HS-27A (cell line): ENCODE data around the gene FBH1.
A peak's percentile ranks its signal among the peaks of the same experiment; 100 is the strongest.
"Not testable (repeated sequence)": the region's sequence is repeated elsewhere in the genome, so short reads cannot be mapped to it uniquely, and the experiment has no call there.

Experiments
- DNase-seq: peaks from one replicate; pipeline ENCODE4 v3.0.0-alpha.2; 2012; ENCODE audit warnings: low read depth, missing footprints

FBH1 gene

GRCh38 chr10:5889624-5890451 lies at the start of gene FBH1, which contains the start of gene ANKRD16:
FBH1 (plus strand) TSS chr10:5890243; CDS start chr10:5890346, 103 bp downstream.
ANKRD16 (minus strand) TSS chr10:5889893; CDS start chr10:5889354, 539 bp downstream.
- DNase-seq: peak; percentile 75

- DNase-seq: no peak
These were observed 49.4 kb upstream of the FBH1 start for GRCh38 chr10:5840314-5841307.

- DNase-seq: no peak
These were observed 48.1 kb upstream of the FBH1 start for GRCh38 chr10:5841965-5842364.

DNA sequence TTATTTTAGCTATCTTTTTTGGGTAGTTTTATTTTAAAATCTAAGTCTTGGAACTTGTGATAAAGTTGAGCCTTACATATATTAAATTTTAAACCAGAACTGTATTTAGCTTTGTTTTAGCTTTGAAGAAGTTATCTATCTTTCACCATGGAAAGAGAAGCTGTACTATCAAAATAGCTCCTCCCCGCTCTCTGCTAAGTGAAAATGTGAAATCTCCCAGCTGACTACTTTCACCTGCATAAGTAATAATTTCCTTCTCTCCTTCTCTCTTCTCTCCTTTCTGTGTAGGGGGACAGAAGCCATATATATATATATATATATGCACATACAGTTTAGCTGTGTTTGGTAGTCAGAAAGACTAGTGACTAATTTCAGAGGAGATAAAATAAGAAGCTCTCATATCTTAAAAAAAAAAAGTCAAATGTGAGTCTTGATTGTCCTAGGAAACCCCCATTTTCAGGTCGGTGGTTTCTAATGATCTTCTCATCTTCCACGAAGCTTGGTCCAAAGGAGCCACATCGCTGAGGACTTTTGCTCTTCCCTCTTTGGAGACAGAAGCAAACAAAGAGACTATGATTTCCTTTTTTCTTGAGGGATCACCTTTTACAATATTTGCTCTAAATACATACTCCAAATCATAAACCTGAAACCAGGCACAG lies 46.2 kb upstream of the FBH1 start:
- DNase-seq: no peak

- DNase-seq: no peak
These were observed 45.5 kb upstream of the FBH1 start for GRCh38 chr10:5844345-5845055.

GRCh38 chr10:5846667-5847066 lies 43.4 kb upstream of the FBH1 start:
- DNase-seq: not testable (repeated sequence)

DNA sequence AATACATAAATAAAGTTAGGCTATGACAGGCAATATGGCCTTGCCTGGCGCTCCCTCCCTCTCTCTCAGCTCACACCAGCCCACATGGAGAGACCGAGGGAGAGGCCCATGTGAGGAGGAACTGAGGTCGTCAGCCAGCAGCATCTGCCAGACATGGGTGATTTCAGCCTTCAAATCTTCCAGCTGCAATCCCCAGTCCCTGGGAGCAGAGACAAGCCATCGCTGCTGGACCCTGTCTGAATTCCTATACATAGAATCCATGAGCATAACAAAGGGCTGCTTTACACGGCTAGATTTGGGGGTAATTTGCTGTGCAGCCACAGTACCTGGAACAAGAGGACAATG lies 35.9 kb upstream of the FBH1 start:
- no peak for DNase-seq

GRCh38 chr10:5855979-5856700 lies 33.9 kb upstream of the FBH1 start:
- no peak for DNase-seq

GRCh38 chr10:5856701-5857004 lies 33.4 kb upstream of the FBH1 start:
- DNase-seq: no peak

DNA sequence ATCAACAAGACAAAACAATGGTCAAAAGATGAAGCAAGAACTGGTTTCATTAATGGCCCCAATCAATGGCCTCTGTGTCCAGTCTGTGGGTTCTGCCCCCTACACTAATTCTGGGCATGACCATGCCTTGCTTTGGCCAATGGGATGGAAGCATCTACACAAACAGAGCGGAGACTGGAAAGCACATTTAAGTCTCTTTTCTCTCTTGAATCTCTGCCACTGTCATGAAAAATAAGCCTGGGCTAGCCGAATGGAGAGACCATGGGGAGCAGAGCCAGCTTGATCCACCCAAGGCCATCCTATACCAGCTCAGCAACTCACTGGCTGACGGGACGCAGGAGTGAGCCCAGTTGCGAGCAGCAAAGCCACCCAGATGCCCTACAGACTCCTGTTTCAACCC lies 31.2 kb upstream of the FBH1 start:
- no peak for DNase-seq

DNA sequence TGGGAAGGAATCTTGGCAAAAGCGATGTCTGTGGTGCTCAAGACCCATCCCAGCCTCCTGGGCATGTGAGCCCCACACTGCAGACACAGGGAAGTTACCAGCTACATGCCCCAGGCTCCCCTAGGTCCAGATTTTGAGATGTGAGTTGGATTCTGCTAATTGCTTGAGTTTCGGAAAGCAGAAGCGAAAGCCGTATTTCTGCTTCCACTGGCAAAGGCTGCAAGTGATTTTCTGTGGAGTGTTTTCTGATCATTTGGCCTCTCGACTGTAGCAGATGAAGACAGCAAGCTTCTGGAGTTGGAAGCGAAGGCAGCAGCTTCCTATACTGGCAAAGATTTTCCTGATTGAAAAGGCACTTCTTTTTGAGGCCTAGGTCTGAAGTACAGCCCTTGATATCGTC lies 30.0 kb upstream of the FBH1 start:
- no peak for DNase-seq

DNA sequence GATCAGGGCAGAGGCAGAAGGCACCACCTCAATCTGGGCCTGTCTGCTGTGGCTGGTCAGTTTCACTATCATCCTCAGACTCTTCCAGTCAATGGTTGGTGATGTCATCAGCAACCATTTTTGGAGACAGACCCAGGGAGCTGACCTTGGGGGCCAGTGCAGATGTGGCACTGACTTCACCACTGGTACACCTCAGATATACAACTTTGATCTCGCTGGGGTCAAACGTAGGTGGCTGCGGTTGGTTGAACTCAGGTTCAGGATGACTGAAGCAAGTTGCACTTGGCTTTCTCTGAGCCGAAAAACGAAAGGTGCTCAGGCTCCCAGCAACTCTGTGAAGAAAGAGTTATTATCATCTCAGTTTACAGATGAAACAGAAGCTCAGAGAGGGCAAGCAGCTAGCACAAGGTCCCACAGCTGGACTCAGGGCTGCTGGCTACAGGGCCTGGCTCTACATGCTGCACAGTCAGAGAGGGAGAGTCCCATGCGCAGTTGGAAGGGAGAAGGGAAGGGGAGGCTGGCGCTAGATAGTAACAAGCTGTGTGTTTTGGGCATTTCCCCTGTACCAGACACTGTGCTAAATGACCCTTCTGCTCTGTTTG lies 27.6 kb upstream of the FBH1 start:
- DNase-seq: no peak

GRCh38 chr10:5862981-5863685 lies 26.9 kb upstream of the FBH1 start:
- not testable (repeated sequence) for DNase-seq

DNA sequence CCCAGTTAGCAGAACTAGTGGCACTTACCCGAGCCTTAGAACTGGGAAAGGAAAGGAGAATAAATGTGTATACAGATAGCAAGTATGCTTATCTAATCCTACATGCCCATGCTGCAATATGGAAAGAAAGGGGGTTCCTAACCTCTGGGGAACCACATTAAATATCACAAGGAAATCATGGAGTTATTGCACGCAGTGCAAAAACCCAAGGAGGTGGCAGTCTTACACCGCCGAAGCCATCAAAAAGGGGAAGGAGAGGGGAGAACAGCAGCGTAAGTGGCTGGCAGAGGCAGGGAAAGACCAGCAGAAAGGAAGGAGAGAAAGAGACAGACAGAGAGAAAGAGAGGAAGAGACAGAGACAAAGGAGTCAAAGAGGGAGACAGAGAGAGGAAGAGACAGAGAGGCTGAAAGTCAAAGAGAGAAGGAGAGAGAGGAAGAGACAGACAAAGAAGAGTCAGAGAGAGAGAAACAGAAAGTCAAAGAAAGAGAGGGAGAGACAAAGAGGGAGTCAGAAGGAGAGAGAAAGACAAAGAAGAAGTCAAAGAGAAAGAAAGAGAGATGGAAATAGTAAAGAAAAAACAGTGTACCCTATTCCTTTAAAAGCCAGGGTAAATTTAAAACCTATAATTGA lies 23.5 kb upstream of the FBH1 start:
- DNase-seq: not testable (repeated sequence)

DNA sequence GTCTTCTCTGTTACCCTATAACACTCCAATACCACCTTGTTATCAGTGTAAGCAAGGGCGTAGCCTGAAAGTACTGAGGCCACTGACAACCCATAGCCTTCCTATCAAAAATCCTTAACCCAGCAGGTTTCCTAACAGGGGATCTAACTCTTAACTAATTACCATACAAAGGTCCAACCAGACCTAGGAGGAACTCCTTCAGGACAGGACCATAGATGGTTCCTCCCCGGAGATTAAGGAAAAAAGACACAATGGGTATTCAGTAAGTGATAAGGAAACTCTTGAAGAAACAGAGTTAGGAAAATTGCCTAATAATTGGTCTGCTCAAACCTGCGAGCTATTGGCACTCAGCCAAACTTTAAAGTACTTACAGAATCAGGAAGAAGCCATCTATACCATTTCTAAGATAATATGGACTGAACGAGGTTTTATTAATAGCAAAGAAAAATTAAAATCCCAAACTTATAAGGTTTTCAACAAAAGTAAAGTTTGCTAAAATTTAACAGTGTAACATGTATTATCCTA lies 22.9 kb upstream of the FBH1 start:
- DNase-seq: not testable (repeated sequence)

GRCh38 chr10:5868383-5868782 lies 21.7 kb upstream of the FBH1 start:
- not testable (repeated sequence) for DNase-seq

DNA sequence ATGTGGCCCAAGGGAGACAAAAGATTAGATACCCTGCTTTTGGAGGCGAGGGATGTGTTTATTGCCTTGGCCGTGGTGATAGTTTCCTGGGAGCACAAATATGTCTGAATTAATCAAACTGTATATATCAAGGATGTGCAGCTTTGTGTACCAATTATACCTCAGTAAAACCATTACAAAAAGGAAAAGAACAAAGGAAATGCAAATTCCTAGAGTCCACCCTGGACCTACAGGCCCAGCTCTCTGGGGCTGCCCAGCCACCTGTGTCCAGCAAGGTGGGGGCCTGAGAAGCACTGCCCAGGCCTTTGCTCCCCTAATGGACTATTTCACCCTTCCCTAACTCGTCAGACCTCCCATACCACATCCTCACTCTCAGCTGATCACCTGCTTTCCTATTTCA lies 20.9 kb upstream of the FBH1 start:
- no peak for DNase-seq

GRCh38 chr10:5871596-5871995 lies 18.4 kb upstream of the FBH1 start:
- no peak for DNase-seq

GRCh38 chr10:5873515-5873995 lies 16.5 kb upstream of the FBH1 start:
- no peak for DNase-seq
